ENCODE measurements around the gene MAMDC2.

DNA sequence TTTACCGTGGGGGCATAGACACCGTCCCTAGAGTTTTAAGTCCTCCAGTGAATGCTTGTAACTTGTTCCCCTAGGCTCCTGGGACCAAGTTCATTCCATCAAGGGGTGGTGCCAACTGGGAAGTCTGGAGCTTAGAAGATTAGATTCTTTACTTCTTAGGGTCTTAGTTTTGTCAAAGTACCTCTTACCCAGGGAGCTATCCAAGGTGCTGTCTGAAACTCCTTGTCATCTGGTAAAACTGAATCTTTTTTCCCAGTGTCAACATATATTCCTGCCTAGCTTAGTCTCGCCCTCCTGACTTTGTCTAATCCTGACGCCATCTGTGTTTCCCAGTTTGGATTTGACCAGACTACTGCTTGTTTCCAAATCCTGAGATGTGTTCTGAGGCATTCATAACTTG, 41.6 kb downstream of the MAMDC2 start:
- TF ChIP-seq CTCF (IDR thresholded peaks at IDR 0.05) (no peak), POLR2A (IDR thresholded peaks at IDR 0.05) (no peak)

All from Peyer's patch (tissue), 4 donors.